ENCODE measurements around the gene DDX59. TPM values are rescaled to one million over a fixed set of nuclear protein-coding genes. Genes with fewer than 3 reads are reported as not detected.

Gene DDX59
- total RNA-seq, 2 donors from 2014 or later = 26.5 to 35.8 TPM

DNA sequence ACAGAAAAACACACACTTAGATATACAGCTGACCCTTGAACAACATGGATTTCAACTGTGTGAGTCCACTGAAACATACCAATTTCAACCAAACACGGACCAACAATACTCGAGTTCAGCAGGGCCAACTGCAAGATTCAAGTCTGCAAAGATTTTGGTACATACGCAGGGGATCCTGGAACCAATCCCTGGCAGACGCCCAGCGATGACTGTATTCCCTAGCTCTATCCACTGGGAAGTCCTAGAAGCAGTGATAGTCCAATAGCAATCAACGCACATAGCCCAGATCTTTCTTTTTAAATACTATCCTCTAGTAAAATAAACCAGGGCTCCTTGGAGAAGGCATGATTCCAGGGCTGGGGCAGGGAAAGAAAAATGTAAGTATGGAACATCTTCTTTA is 9.0 kb downstream of the DDX59 start:
- peaks cover 19% of the 10 kb centered on the region for H3K4me1 Mint-ChIP-seq (ENCODE audit: low read depth)
- no peaks in the 10 kb centered on the region for H3K27me3 Mint-ChIP-seq (ENCODE audit: low read depth)

GRCh38 chr1:200659269-200659668 is 10.4 kb downstream of the DDX59 start:
- H3K9me3 Mint-ChIP-seq = no peaks in the 10 kb centered on the region
- no peak overlapping the region for H3K4me3 Mint-ChIP-seq
- peaks cover 26% of the 10 kb centered on the region for H3K4me1 Mint-ChIP-seq (ENCODE audit: low read depth)
- ATAC-seq (replicated peaks in 1 of 2) (no peak), DNase-seq (no peak)
- no peak overlapping the region for H3K27ac Mint-ChIP-seq
- H3K36me3 Mint-ChIP-seq (ENCODE audit: insufficient read depth in 2 of 2) = peaks cover 7 to 19% of the 10 kb centered on the region in 2 donors
- no peaks in the 10 kb centered on the region for H3K27me3 Mint-ChIP-seq (ENCODE audit: low read depth)

More for the DNA sequence above, 9.0 kb downstream of the DDX59 start:
- no peak overlapping the region for H3K27ac Mint-ChIP-seq
- H3K4me3 Mint-ChIP-seq = no peak overlapping the region
- no peaks in the 10 kb centered on the region for H3K9me3 Mint-ChIP-seq
- ATAC-seq (replicated peaks in 1 of 2) (no peak), DNase-seq (no peak)
- H3K36me3 Mint-ChIP-seq (ENCODE audit: insufficient read depth in 2 of 2) = peaks cover 7 to 25% of the 10 kb centered on the region in 2 donors

DNA sequence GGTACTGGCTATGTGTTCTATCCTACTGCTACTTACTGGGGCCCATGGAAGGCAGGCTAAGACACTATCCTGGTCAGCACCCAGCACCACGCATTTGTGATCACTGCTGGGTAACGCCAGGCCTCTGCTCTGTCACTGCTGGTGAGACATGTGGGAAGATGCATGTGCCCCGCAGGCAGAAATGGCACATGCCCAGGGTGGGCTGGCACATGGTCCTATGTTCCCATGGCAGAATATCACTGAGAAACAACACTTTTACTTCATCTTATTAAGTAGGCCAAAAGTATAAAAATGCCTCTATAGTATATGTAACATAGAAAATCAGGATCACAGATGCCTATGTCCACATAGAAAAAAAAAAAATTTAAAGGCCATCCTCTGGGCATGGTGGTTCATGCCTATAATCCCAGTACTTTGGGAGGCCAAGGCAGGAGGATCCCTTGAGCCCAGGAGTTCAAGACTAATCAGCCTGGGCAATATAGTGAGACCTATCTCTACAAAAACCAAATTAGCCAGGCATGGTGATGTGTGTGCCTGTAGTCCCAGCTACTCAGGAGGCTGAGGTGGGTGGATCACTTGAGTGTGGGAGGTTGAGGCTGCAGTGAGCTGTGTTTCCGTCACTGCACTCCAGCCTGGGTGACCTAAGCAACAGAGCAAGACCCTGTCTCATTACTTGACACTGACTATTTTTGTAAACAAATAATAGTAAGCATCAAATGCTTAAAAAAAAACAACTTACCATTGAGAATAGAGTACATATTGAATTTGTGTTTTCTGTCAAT is 11.5 kb downstream of the DDX59 start:
- H3K36me3 Mint-ChIP-seq (ENCODE audit: insufficient read depth in 2 of 2) = peaks cover 7 to 14% of the 10 kb centered on the region in 2 donors
- H3K27ac Mint-ChIP-seq = no peak overlapping the region
- no peaks in the 10 kb centered on the region for H3K9me3 Mint-ChIP-seq
- no peak for ATAC-seq (replicated peaks in 1 of 2)
- no peak overlapping the region for H3K4me3 Mint-ChIP-seq
- DNase-seq = no peak
- H3K4me1 Mint-ChIP-seq (ENCODE audit: low read depth) = peaks cover 33% of the 10 kb centered on the region
- no peaks in the 10 kb centered on the region for H3K27me3 Mint-ChIP-seq (ENCODE audit: low read depth)

DNA sequence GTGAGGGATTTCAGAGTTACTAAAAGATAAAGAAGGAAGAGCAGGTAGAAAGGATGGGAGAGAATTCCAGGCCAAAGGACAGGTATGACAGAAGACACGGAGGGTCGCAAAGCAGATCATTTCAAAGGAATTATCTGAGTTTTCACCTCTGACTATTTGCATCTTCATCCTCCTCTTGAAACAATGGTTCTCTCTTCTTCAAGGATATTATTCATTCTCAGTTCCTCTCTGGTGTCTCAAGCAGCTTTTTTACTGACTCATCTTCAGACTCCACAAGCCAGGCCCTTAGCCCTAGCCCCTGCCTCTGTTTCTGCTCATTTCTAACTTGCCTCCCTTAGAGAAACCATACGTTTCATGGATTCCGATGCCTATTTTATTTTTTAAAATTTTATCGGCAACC is 15.0 kb downstream of the DDX59 start:
- H3K4me1 Mint-ChIP-seq (ENCODE audit: low read depth) = peaks cover 34% of the 10 kb centered on the region
- no peaks in the 10 kb centered on the region for H3K9me3 Mint-ChIP-seq
- ATAC-seq (replicated peaks in 1 of 2) (peak in 1 of 2 donors; percentile 44), DNase-seq (no peak)
- peaks cover 9 to 11% of the 10 kb centered on the region in 2 donors for H3K36me3 Mint-ChIP-seq (ENCODE audit: insufficient read depth in 2 of 2)
- no peaks in the 10 kb centered on the region for H3K27me3 Mint-ChIP-seq (ENCODE audit: low read depth)
- H3K4me3 Mint-ChIP-seq = no peak overlapping the region
- peak overlapping the region; percentile 58 for H3K27ac Mint-ChIP-seq

DNA sequence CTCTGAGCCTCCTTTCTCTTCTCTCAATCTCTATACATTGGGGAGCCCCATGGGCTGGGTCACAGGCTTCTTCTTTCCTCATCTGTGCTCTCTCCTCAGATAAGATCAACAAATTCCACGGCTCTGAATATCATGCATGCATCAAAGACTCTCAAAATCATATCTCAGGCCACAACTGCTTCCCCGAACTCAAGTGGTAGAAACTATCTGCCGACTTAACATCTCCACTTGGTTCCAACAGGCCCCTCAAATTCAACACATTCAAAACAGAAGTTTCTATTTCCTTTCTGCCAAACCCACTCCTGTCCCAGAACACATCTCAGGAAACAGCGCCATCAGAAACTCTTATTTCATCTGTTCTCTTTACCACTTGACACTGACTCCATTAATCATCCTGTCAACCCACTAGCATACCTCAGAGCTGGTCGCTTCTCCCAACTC is 16.7 kb downstream of the DDX59 start:
- Mint-ChIP-seq H3K4me1 (ENCODE audit: low read depth) (peaks cover 34% of the 10 kb centered on the region), H3K27me3 (ENCODE audit: low read depth) (no peaks in the 10 kb centered on the region), H3K9me3 (no peaks in the 10 kb centered on the region), H3K4me3 (peak overlapping the region; percentile 61 to 64), H3K36me3 (ENCODE audit: insufficient read depth in 2 of 2) (peaks cover 9 to 11% of the 10 kb centered on the region in 2 donors), H3K27ac (peak overlapping the region; percentile 75)
- ATAC-seq (replicated peaks in 1 of 2) (peak; percentile 74 to 85), DNase-seq (no peak)

GRCh38 chr1:200652378-200652777 is 17.3 kb downstream of the DDX59 start:
- no peak for DNase-seq
- Mint-ChIP-seq H3K4me3 (no peak overlapping the region), H3K27me3 (ENCODE audit: low read depth) (no peaks in the 10 kb centered on the region), H3K9me3 (no peaks in the 10 kb centered on the region), H3K36me3 (ENCODE audit: insufficient read depth in 2 of 2) (peaks cover 8 to 9% of the 10 kb centered on the region in 2 donors), H3K27ac (no peak overlapping the region), H3K4me1 (ENCODE audit: low read depth) (peaks cover 34% of the 10 kb centered on the region)
- no peak for ATAC-seq (replicated peaks in 1 of 2)

DNA sequence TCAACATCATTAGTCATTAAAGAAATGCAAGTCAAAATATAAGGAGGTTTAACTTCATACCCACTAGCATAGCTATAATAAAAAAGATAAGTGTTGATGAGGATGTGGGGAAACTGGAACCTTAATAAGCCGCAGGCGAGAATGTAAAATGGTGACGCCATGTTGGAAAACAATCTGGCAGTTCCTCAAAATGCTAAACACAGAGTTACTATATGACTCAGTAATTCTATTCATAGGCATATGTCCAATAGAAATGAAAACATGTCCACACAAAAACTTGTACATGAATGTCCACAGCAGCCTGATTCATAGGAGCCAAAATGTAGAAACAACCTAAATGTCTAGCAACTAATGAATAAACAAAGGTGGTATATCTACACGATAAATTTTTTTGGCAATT is 23.2 kb downstream of the DDX59 start:
- H3K27ac Mint-ChIP-seq = no peak overlapping the region
- ATAC-seq (replicated peaks in 1 of 2) = no peak
- H3K4me1 Mint-ChIP-seq (ENCODE audit: low read depth) = no peaks in the 10 kb centered on the region
- H3K27me3 Mint-ChIP-seq (ENCODE audit: low read depth) = no peaks in the 10 kb centered on the region
- peaks cover 2 to 7% of the 10 kb centered on the region in 2 donors for H3K36me3 Mint-ChIP-seq (ENCODE audit: insufficient read depth in 2 of 2)
- no peak overlapping the region for H3K4me3 Mint-ChIP-seq
- no peaks in the 10 kb centered on the region for H3K9me3 Mint-ChIP-seq
- no peak for DNase-seq

DNA sequence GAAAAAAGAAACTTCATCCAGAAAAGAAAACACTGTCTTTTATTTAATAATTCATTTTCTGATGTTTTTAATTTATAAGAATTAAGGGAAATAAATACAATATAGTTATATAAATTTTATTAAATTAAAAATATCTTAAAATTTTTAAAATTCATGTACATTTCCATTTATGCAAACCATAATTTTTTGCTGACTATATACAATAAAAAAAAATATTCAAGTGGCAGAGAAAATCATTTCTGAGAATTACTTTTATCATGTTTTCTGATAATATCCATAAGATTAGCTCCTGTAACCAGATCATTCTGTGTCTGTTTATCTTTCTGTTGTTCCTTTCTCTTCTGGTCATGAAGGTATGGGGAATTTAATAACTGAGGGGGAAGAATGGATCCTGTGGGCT is 25.7 kb downstream of the DDX59 start:
- H3K36me3 Mint-ChIP-seq (ENCODE audit: insufficient read depth in 2 of 2) = peaks cover 2 to 7% of the 10 kb centered on the region in 2 donors
- no peaks in the 10 kb centered on the region for H3K27me3 Mint-ChIP-seq (ENCODE audit: low read depth)
- no peak overlapping the region for H3K4me3 Mint-ChIP-seq
- no peaks in the 10 kb centered on the region for H3K9me3 Mint-ChIP-seq
- peaks cover 10% of the 10 kb centered on the region for H3K4me1 Mint-ChIP-seq (ENCODE audit: low read depth)
- no peak for ATAC-seq (replicated peaks in 1 of 2)
- H3K27ac Mint-ChIP-seq = no peak overlapping the region
- DNase-seq = no peak

DNA sequence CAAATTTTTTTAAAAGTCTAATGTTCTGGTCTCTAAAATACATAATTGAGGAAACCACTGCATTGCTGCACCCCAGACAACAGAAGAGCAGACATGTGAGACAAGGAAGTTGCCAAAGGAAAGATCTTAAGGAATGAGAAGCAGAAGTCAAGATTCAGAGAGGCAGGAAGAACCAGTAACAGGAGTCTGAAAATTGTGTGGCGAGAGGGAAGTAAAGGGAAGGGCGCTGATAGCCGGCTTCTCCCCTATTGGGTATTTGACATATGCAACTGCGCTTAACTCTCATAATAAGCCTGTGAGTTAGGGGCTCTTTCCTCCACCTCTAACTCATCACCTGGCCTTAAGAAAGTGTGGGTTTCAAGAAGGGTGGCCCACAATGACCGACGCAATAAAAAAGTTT is 27.2 kb downstream of the DDX59 start:
- Mint-ChIP-seq H3K9me3 (no peaks in the 10 kb centered on the region), H3K4me1 (ENCODE audit: low read depth) (peaks cover 10% of the 10 kb centered on the region), H3K36me3 (ENCODE audit: insufficient read depth in 2 of 2) (peaks cover 2 to 7% of the 10 kb centered on the region in 2 donors), H3K27me3 (ENCODE audit: low read depth) (no peaks in the 10 kb centered on the region), H3K4me3 (no peak overlapping the region), H3K27ac (no peak overlapping the region)
- ATAC-seq (replicated peaks in 1 of 2) (no peak), DNase-seq (no peak)

DNA sequence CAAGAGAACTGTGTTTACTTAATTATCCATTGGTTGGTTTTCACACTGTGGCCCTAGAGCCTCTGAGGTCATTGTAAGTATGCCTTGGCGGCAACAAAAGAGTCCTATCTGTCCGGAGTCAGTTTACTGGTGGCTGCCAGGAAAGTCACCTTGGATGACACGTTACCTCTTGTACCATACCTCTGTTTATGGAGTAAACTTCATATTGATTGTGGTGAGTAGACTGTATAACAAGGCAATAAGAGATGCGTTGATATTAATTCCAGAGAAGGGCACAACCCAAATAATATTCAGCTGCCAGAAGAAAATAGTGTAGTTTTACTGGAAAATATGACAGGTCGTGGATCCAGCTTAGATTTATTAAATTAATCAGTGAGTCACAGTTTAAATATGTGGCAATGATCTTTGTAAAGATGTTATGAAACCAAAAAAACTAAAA is 28.7 kb downstream of the DDX59 start:
- Mint-ChIP-seq H3K4me1 (ENCODE audit: low read depth) (peaks cover 10% of the 10 kb centered on the region), H3K9me3 (no peaks in the 10 kb centered on the region), H3K36me3 (ENCODE audit: insufficient read depth in 2 of 2) (peaks cover 0 to 1% of the 10 kb centered on the region in 2 donors), H3K27ac (no peak overlapping the region), H3K27me3 (ENCODE audit: low read depth) (no peaks in the 10 kb centered on the region), H3K4me3 (no peak overlapping the region)
- ATAC-seq (replicated peaks in 1 of 2) = no peak
- no peak for DNase-seq

- H3K27ac Mint-ChIP-seq = no peak overlapping the region
- H3K36me3 Mint-ChIP-seq (ENCODE audit: insufficient read depth in 2 of 2) = no peaks in the 10 kb centered on the region
- DNase-seq (no peak), ATAC-seq (replicated peaks in 1 of 2) (no peak)
- H3K27me3 Mint-ChIP-seq (ENCODE audit: low read depth) = no peaks in the 10 kb centered on the region
- no peaks in the 10 kb centered on the region for H3K9me3 Mint-ChIP-seq
- no peak overlapping the region for H3K4me3 Mint-ChIP-seq
- peaks cover 10% of the 10 kb centered on the region for H3K4me1 Mint-ChIP-seq (ENCODE audit: low read depth)
Measured at GRCh38 chr1:200640373-200640962, 29.2 kb downstream of the DDX59 start.

- DNase-seq (no peak), ATAC-seq (replicated peaks in 1 of 2) (no peak)
- H3K36me3 Mint-ChIP-seq (ENCODE audit: insufficient read depth in 2 of 2) = no peaks in the 10 kb centered on the region
- no peaks in the 10 kb centered on the region for H3K27me3 Mint-ChIP-seq (ENCODE audit: low read depth)
- H3K27ac Mint-ChIP-seq = no peak overlapping the region
- H3K4me3 Mint-ChIP-seq = no peak overlapping the region
- H3K4me1 Mint-ChIP-seq (ENCODE audit: low read depth) = peaks cover 10% of the 10 kb centered on the region
- H3K9me3 Mint-ChIP-seq = no peaks in the 10 kb centered on the region
Measured at GRCh38 chr1:200638073-200638472, 31.6 kb downstream of the DDX59 start.

- Mint-ChIP-seq H3K4me1 (ENCODE audit: low read depth) (peaks cover 10% of the 10 kb centered on the region), H3K36me3 (ENCODE audit: insufficient read depth in 2 of 2) (no peaks in the 10 kb centered on the region), H3K27me3 (ENCODE audit: low read depth) (no peaks in the 10 kb centered on the region), H3K9me3 (no peaks in the 10 kb centered on the region), H3K4me3 (no peak overlapping the region), H3K27ac (no peak overlapping the region)
- DNase-seq = no peak
- no peak for ATAC-seq (replicated peaks in 1 of 2)
Measured at GRCh38 chr1:200636681-200637080, 33.0 kb downstream of the DDX59 start.

Data from activated T-cell treated with anti-CD3 and anti-CD28 coated beads, Interleukin-2, amount 50 U/mL, for 72 hours (primary cell).